ENCODE measurements around the gene GPBP1L1.
"Not testable (repeated sequence)": the region's sequence is repeated elsewhere in the genome, so short reads cannot be mapped to it uniquely, and the experiment has no call there.

GPBP1L1 gene

GRCh38 chr1:45686288-45687013, at the start of gene GPBP1L1:
GPBP1L1 (minus strand) TSS chr1:45686533; CDS start chr1:45659087, 27,446 bp downstream.
- DNase-seq (ENCODE audit: low read depth in 2 of 2), result peak; percentile 95 to 98

GRCh38 chr1:45730780-45731319, 44.5 kb upstream of the GPBP1L1 start:
- DNase-seq (ENCODE audit: low read depth in 2 of 2), result no peak

GRCh38 chr1:45730075-45730779, 43.9 kb upstream of the GPBP1L1 start:
- no peak for DNase-seq (ENCODE audit: low read depth in 2 of 2)

- not testable (repeated sequence) for DNase-seq (ENCODE audit: low read depth in 2 of 2)
These were observed 39.7 kb upstream of the GPBP1L1 start for GRCh38 chr1:45726007-45726406.

- DNase-seq (ENCODE audit: low read depth in 2 of 2), result no peak
These were observed 37.1 kb upstream of the GPBP1L1 start for GRCh38 chr1:45723248-45723930.

GRCh38 chr1:45722809-45723208, 36.5 kb upstream of the GPBP1L1 start:
- DNase-seq (ENCODE audit: low read depth in 2 of 2), result no peak

- no peak for DNase-seq (ENCODE audit: low read depth in 2 of 2)
These were observed 34.9 kb upstream of the GPBP1L1 start for GRCh38 chr1:45721207-45721606.

- DNase-seq (ENCODE audit: low read depth in 2 of 2), result no peak
These were observed 32.0 kb upstream of the GPBP1L1 start for GRCh38 chr1:45718289-45718688.

GRCh38 chr1:45717386-45717785, 31.1 kb upstream of the GPBP1L1 start:
- DNase-seq (ENCODE audit: low read depth in 2 of 2), result not testable (repeated sequence)

- DNase-seq (ENCODE audit: low read depth in 2 of 2), result no peak
These were observed 30.4 kb upstream of the GPBP1L1 start for GRCh38 chr1:45716700-45717099.

GRCh38 chr1:45713711-45714110, 27.4 kb upstream of the GPBP1L1 start:
- DNase-seq (ENCODE audit: low read depth in 2 of 2), result no peak

GRCh38 chr1:45704637-45705036, 18.3 kb upstream of the GPBP1L1 start:
- no peak for DNase-seq (ENCODE audit: low read depth in 2 of 2)

- no peak for DNase-seq (ENCODE audit: low read depth in 2 of 2)
These were observed 8.5 kb upstream of the GPBP1L1 start for GRCh38 chr1:45694823-45695222.

- not testable (repeated sequence) for DNase-seq (ENCODE audit: low read depth in 2 of 2)
These were observed 7.5 kb upstream of the GPBP1L1 start for GRCh38 chr1:45693811-45694210.

- DNase-seq (ENCODE audit: low read depth in 2 of 2), result peak; percentile 49 to 70
These were observed 1.7 kb upstream of the GPBP1L1 start, which contains the start of gene TMEM69 for GRCh38 chr1:45687754-45688740. TMEM69 (plus strand) TSS chr1:45688181; CDS start chr1:45691069, 2,888 bp downstream.

- DNase-seq (ENCODE audit: low read depth in 2 of 2), result peak; percentile 90 to 92
These were observed 851 bp upstream of the GPBP1L1 start for GRCh38 chr1:45687014-45687753.

- DNase-seq (ENCODE audit: low read depth in 2 of 2), result peak; percentile 42 to 47
These were observed 382 bp downstream of the GPBP1L1 start for GRCh38 chr1:45686015-45686287.

GRCh38 chr1:45685308-45686014, 872 bp downstream of the GPBP1L1 start:
- DNase-seq (ENCODE audit: low read depth in 2 of 2), result no peak

- DNase-seq (ENCODE audit: low read depth in 2 of 2), result no peak
These were observed 1.9 kb downstream of the GPBP1L1 start for GRCh38 chr1:45684402-45684801.

- no peak for DNase-seq (ENCODE audit: low read depth in 2 of 2)
These were observed 3.4 kb downstream of the GPBP1L1 start for GRCh38 chr1:45682942-45683341.
